ENCODE results near the gene NFASC. TPM values are rescaled to one million over a fixed set of nuclear protein-coding genes. Genes with fewer than 3 reads are reported as not detected.

Gene NFASC
- polyA plus RNA-seq, 4 donors, result 12.1 to 40.5 (median 16.4) TPM

- no peak for DNase-seq (ENCODE audit: low read depth in 4 of 4, low spot score in 2 of 4)
Measured at GRCh38 chr1:204885790-204886189, 15.1 kb downstream of the NFASC start.

GRCh38 chr1:204887846-204888245, 17.2 kb downstream of the NFASC start:
- DNase-seq (ENCODE audit: low read depth in 4 of 4, low spot score in 2 of 4), result no peak

GRCh38 chr1:204888294-204888693, 17.6 kb downstream of the NFASC start:
- DNase-seq (ENCODE audit: low read depth in 4 of 4, low spot score in 2 of 4), result no peak

DNA sequence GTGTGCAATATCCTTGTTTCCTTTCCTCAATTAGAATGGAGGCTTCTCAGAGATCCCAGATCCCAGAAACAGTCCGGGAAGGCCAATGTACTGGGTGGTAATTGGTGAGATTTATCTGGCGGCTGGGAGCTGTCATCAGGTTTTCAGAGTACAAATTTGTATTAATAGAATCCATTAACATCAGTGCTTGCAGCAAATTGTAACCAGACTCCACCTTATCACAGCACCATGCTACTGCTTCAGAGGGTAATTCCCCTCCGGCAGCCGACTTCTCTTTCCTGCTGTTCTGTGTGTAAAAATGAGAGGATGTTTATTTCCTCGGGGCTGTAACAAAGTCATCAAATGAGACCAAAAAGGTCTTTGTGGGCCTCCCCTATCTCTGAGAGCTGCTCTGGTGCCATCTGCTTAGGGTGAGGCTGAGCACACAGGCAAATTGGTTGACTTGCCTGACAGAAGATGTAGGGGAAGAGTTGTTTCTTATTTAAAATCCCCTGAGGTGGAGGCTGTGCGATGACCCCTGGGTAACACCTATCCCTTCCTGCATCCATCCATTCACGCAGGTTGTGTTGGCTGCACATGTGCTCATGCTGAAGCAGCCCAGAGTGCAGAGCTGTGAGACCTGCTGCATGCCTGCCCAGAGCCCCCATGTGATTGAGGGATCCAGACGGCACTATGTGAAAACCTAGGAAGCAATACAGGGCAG, 19.2 kb downstream of the NFASC start:
- no peak for DNase-seq (ENCODE audit: low read depth in 4 of 4, low spot score in 2 of 4)

DNA sequence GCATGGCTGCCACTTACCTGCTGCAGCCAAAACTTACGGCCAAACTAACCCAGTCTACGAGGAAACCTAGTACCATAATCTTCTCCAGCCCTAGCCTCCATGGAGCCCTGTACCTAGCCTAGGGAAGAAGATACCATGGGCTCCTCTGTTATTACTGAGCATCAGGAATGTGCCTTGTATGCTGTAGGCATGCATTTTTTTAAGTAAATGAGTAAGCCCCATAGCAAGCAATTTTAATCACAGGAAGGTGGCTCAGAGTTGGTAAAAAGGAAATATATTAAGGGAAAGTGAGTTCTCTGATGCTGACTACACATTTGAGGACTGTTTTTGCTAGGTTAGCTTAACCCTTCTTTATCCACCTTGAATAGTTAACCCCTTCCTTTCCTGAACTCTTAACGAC, 21.2 kb downstream of the NFASC start:
- DNase-seq (ENCODE audit: low read depth in 4 of 4, low spot score in 2 of 4), result no peak

DNA sequence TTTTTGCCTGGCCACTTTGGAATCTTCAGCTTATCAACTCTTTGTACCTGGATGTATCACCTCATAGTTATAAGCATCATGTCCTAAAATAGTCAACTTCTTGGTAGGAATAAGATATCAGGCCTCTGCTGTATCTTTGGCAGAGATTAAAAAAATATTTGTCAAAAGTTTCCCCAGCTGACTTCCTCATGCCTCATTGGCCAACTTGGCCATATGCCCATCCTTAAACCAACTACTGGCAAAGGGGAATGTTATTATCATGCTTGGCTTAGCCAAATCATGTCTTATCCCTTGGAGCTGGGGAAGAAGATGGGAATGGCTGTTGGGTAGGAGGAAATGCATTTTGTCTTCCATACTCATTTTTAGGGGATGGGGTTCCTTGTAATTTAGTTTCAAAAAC, 23.4 kb downstream of the NFASC start:
- DNase-seq (ENCODE audit: low read depth in 4 of 4, low spot score in 2 of 4), result no peak

DNA sequence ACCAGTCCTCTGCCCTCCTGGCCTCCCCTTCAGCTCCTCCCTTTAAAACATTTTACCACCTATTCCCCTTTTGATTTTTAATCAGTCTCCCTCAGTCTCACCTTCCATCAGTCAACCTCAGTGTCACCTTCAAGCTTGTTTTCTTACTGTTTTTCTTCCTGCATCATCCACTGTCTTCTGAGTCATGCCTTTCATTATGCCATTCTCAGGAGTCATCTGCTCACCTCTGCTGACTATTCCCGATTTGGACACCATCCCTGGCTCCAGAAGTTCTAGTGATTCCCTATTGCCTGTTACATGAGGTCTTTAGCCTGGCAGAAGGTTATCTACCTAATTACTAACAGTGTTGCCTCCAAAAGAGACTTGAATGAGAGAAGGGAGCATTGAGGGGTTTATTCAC, 23.9 kb downstream of the NFASC start:
- DNase-seq (ENCODE audit: low read depth in 4 of 4, low spot score in 2 of 4), result no peak

DNA sequence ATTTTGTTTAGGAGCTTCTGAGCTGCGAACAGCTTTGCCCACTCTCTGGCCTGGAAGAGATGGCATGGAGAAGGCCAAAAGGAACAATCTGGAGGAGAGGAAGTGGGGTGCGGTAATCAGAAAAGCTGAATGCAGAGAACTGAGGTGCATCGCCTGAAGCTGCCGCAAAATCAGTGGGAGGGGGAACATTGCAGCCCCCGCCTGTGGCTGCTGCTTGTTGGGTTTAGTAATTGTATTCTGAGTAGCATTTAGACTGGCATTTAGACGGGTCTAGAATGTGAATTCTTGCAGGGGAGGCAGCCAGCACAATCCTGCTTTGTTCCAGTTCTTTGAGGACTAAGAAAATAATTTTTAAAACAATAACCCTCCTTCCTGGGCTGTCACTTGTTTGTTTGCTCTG, 25.4 kb downstream of the NFASC start:
- DNase-seq (ENCODE audit: low read depth in 4 of 4, low spot score in 2 of 4), result no peak

DNA sequence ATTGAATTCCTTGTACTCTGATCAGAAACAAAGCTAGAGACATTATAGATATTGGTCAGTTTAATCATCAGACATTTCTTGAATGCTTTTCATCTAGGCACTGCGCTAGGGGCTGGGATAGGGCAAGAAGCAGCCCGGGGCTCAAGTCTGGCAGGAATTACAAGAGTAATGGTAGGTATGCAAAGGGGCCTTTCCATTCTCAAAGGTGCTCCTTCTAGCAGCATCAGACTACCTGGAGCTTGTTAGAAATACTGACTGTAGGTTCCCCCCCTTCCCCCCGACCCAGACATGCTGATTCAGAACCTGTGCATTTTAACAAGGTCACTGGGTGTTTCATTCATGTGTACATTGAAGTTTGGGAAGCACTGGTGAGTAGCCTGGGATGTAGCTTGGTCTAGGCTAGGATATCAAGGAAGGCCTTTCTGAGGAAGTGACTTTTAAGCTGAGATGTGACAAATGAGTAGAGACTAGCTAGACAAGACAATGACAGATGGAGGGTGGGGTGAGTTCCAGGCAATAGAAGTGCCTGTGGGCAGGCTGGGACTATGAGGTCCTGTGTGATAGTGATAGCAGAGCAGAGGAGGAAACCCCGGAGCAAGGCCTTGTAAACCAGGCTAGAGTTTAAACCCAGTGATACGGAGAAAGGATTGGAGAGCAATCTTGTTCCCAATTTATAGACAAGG, 26.3 kb downstream of the NFASC start:
- DNase-seq (ENCODE audit: low read depth in 4 of 4, low spot score in 2 of 4), result no peak

GRCh38 chr1:204900721-204901120, 30.1 kb downstream of the NFASC start:
- DNase-seq (ENCODE audit: low read depth in 4 of 4, low spot score in 2 of 4), result no peak

- DNase-seq (ENCODE audit: low read depth in 4 of 4, low spot score in 2 of 4), result no peak
Measured at GRCh38 chr1:204902671-204903070, 32.0 kb downstream of the NFASC start.

DNA sequence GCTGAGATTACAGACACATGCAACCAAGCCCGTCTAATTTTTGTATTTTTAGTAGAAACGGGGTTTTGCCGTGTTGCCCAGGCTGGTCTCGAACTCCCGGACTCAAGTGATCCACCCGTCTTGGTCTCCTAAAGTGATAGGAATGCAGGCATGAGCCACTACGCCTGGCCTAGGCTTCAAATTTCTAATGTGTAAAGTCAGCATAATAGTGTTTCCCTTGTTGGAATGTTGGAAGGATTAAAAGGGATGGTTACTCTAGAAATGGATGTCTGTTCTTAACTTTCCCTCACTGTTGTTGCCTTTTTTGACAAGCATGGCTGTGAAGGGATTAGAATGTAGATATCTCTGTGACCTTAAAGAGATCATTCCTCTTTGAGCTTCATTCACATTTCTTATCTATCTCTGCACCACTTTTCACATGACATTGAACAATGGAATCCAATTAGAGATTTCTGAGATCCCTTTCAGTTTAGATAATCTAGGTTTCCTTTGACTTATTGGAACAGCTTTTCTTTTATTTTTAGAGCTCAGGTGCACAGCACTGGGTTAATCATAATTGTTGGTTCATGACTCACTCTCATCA, 33.7 kb downstream of the NFASC start:
- no peak for DNase-seq (ENCODE audit: low read depth in 4 of 4, low spot score in 2 of 4)

DNA sequence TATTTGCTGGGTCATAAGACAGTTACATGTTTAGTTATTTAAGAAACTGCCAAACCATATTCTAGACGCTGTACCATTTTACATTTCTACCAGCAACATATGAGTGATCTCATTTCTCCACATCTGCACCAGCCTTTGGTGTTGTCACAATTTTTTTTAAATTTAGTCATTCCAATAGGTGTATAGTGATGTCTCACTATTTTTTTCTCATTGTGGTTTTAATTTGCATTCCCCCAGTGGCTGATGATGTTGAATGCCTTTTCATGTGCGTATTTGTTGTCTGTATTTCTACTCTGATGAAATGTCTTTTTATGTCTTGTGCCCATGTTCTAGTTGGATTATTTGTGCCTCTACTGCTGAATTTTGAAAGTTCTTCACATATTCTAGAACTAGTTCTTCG, 38.4 kb downstream of the NFASC start:
- DNase-seq (ENCODE audit: low read depth in 4 of 4, low spot score in 2 of 4), result no peak

DNA sequence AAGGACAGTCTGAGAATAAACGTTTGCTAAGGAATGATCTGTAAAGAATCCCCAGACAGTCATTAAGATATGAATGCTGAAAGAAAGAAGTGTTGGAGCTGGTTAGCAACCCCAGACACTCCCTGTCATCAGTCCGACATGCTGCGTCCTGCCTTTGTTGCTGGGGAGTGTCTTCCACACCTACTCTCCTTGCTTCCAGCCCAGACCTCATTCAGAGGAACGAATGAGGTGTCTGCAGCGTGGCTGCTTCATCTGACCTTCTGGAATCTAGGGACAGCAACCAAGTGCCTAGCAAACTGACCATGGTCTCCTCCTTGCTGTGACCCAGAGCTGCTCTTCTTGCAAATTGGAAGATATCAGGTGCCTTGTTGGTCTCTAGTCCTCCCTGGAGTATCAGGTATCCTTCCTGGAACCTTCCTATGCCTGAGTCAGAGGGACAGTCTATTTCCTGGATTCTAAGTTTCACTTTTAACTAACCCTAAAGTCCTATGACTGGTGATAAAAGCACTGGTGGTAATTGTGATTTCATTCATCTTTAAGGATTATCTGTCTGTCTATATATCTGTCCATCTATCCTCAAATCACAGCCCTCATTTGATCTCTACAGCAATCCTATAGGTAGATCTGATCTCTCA, 45.3 kb downstream of the NFASC start:
- no peak for DNase-seq (ENCODE audit: low read depth in 4 of 4, low spot score in 2 of 4)

DNA sequence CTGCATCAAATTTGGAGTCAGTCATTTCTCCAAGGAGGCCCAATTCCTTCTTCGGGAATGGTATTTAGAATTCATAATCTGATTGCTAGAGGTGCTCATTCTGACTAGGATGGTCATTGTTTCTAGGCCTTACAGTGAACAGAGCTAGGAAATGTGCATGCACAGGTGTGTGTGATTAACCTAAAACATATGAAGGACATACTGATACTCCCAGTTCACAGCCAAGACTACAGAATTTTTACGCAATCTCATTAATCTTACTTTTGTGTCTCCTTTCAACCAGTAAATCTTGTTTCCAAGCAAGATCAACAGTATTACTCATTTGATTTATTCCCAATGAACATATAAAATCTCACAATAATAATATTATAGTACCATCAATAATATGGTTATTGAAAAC, 47.1 kb downstream of the NFASC start:
- DNase-seq (ENCODE audit: low read depth in 4 of 4, low spot score in 2 of 4), result no peak

DNA sequence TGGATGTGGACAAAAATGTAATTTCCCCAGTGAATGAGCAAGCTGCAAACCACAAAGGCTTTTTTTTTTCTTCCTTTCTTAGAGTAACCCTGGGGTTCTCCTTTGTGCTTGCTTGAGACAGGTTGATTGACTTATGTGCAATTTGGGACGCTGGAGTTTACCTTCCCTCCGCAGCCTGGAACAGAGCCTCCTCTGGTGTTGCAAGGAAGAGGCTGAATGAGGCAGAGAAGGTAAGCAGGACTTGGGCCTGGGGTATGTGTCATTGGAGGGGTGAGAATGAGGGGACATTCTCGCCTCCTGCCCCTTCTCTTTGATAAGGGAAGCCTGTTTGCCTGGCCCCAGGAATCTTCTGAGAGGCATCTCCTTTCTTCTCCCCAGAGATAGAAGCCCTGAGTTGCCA, 49.8 kb downstream of the NFASC start:
- no peak for DNase-seq (ENCODE audit: low read depth in 4 of 4, low spot score in 2 of 4)

GRCh38 chr1:204920967-204921366, 50.3 kb downstream of the NFASC start:
- no peak for DNase-seq (ENCODE audit: low read depth in 4 of 4, low spot score in 2 of 4)

DNA sequence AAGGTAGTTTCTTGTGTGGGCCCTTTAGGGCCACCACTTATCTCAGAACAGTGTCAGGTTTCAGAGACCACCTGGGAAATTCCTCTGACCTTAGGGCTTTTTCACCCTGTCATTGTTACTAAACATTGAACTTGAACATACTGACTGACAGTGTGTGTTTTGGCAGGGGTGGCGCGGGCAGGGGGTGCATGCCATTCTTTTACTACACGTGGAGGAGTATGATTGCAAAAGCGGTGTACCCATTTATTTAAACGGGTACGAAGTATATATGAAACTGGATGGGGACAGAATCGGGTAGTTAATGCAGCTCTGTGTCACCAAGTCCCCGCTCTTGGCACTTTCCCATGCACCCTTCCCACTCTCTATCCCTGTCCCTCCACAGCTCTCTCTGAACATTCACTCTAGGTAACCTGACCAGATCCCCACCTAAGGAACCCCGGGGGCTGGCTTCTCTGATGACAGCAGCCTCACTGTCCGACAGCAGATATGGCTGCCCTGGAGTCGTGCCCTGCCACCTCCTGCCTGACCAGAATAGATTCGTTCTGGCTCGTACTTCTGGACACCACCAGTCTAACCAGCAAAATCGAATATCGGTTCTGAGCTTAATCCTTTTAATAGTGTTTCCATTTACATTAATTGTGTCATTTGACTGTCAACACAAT, 51.3 kb downstream of the NFASC start:
- DNase-seq (ENCODE audit: low read depth in 4 of 4, low spot score in 2 of 4), result no peak

GRCh38 chr1:204923201-204923600, 52.5 kb downstream of the NFASC start:
- DNase-seq (ENCODE audit: low read depth in 4 of 4, low spot score in 2 of 4), result no peak

GRCh38 chr1:204923626-204924012, 53.0 kb downstream of the NFASC start:
- DNase-seq (ENCODE audit: low read depth in 4 of 4, low spot score in 2 of 4), result no peak
